NCI-H774 (cell line): ENCODE measurements around the gene RAPGEF5.

ENCODE experiments used
- DNase-seq: peaks from one replicate; lab custom pipeline; 2025; lab: John Stamatoyannopoulos, UW

RAPGEF5 gene

GRCh38 chr7:22219036-22219435 is 137.9 kb downstream of the RAPGEF5 start:
- DNase-seq = no peak

GRCh38 chr7:22216832-22217475 is 140.0 kb downstream of the RAPGEF5 start:
- no peak for DNase-seq

GRCh38 chr7:22216309-22216708 is 140.6 kb downstream of the RAPGEF5 start:
- DNase-seq = no peak

GRCh38 chr7:22214000-22214399 is 143.0 kb downstream of the RAPGEF5 start:
- DNase-seq = no peak

- no peak for DNase-seq
These were observed 143.9 kb downstream of the RAPGEF5 start for GRCh38 chr7:22213081-22213480.

- DNase-seq = no peak
These were observed 146.0 kb downstream of the RAPGEF5 start for GRCh38 chr7:22210967-22211366.

- DNase-seq = no peak
These were observed 146.6 kb downstream of the RAPGEF5 start for GRCh38 chr7:22210355-22210754.

GRCh38 chr7:22208799-22209198 is 148.2 kb downstream of the RAPGEF5 start:
- no peak for DNase-seq

GRCh38 chr7:22207724-22208225 is 149.2 kb downstream of the RAPGEF5 start:
- no peak for DNase-seq

GRCh38 chr7:22205631-22206030 is 151.3 kb downstream of the RAPGEF5 start:
- DNase-seq = no peak

- no peak for DNase-seq
These were observed 152.6 kb downstream of the RAPGEF5 start for GRCh38 chr7:22204312-22204711.

GRCh38 chr7:22202141-22202540 is 154.8 kb downstream of the RAPGEF5 start:
- DNase-seq = no peak

- no peak for DNase-seq
These were observed 155.6 kb downstream of the RAPGEF5 start for GRCh38 chr7:22201186-22201880.

GRCh38 chr7:22200777-22201176 is 156.2 kb downstream of the RAPGEF5 start:
- no peak for DNase-seq

- DNase-seq = no peak
These were observed 156.7 kb downstream of the RAPGEF5 start for GRCh38 chr7:22200238-22200637.

GRCh38 chr7:22197376-22197775 is 159.6 kb downstream of the RAPGEF5 start:
- no peak for DNase-seq

- no peak for DNase-seq
These were observed 160.5 kb downstream of the RAPGEF5 start for GRCh38 chr7:22196429-22196828.

GRCh38 chr7:22195397-22196172 is 161.4 kb downstream of the RAPGEF5 start:
- DNase-seq = no peak

GRCh38 chr7:22194658-22195273 is 162.2 kb downstream of the RAPGEF5 start:
- no peak for DNase-seq

GRCh38 chr7:22193450-22193983 is 163.4 kb downstream of the RAPGEF5 start:
- DNase-seq = no peak

- DNase-seq = no peak
These were observed 164.2 kb downstream of the RAPGEF5 start for GRCh38 chr7:22192801-22193200.

GRCh38 chr7:22190736-22191135 is 166.2 kb downstream of the RAPGEF5 start:
- no peak for DNase-seq
